ENCODE measurements around the gene WDR83. TPM values are rescaled to one million over a fixed set of nuclear protein-coding genes. Genes with fewer than 3 reads are reported as not detected.
A peak's percentile ranks its signal among the peaks of the same experiment; 100 is the strongest.
"Not testable (repeated sequence)": the region's sequence is repeated elsewhere in the genome, so short reads cannot be mapped to it uniquely, and the experiment has no call there.

The WDR83 gene
- total RNA-seq (2014; rRNA removed; shearing (Covaris generic)), result 5.8 and 7.7 TPM in 2 replicates
- 10.9 and 12.6 TPM in 2 replicates for polyA plus RNA-seq (2014; cell fraction: nucleus; rRNA removed)

- peak; percentile 43 for DNase-seq (ENCODE audit: extremely low read depth, low read depth)
Observed at GRCh38 chr19:12666265-12667048, at the start of gene WDR83, which contains the start of gene MAN2B1. Gene WDR83 (plus strand): TSS chr19:12666807. CDS start chr19:12669791, 2,984 bp downstream. Gene MAN2B1 (minus strand): TSS chr19:12666742. CDS start chr19:12666701, 41 bp downstream.

GRCh38 chr19:12617646-12618045, 49.0 kb upstream of the WDR83 start:
- no peak for DNase-seq (ENCODE audit: extremely low read depth, low read depth)

DNA sequence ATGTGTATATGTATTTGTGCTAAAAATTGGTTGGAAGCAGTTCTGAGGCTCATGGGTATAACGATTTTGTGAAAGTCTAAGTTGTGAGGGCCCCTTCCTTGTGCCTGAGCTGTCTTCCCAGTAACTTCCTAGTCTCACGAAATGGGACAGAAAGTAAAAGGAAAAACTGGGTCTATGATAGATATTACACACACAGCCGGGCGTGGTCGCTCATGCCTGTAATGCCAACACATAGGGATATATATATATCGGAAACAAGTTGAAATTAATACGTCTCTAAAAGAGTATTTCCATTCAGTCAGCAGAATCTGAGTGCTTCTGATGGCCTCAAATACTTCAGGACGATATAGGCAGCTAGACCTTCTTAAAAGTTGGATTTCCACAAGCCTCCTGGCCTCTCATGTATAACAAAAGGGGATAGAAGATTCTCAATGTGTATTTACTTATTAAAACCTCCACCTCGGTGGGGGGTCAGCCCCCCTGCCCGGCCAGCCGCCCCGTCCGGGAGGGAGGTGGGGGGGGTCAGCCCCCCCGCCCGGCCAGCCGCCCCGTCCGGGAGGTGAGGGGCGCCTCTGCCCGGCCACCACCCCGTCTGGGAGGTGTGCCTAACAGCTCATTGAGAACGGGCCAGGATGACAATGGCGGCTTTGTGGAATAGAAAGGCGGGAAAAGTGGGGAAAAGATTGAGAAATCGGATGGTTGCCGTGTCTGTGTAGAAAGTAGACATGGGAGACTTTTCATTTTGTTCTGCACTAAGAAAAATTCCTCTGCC, 45.2 kb upstream of the WDR83 start:
- not testable (repeated sequence) for DNase-seq (ENCODE audit: extremely low read depth, low read depth)

DNA sequence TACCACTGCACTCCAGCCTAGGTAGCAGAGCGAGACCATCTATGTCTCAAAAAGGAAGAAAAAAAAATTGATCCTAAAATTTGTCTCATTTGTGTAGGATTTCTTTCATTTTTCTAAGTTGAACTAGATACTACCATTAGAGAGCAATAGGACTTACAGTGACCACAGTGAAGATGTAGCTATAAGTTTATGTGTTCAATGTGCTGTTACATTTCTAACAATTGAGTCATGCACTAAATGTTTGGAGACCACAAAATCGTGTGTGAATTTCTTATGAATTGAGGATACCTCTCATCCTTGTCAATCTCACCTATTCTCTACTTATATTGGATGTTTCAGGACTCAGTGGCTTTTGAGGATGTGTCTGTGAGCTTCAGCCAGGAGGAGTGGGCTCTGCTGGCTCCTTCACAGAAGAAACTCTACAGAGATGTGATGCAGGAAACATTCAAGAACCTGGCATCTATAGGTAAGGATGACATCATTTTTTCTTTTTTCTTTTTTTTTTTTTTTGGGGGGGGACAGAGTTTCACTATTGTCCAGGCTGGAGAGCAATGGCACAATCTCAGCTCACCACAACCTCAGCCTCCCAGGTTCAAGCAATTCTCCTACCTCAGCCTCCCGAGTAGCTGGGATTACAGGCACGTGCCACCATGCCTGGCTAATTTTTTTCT, 43.1 kb upstream of the WDR83 start:
- no peak for DNase-seq (ENCODE audit: extremely low read depth, low read depth)

DNA sequence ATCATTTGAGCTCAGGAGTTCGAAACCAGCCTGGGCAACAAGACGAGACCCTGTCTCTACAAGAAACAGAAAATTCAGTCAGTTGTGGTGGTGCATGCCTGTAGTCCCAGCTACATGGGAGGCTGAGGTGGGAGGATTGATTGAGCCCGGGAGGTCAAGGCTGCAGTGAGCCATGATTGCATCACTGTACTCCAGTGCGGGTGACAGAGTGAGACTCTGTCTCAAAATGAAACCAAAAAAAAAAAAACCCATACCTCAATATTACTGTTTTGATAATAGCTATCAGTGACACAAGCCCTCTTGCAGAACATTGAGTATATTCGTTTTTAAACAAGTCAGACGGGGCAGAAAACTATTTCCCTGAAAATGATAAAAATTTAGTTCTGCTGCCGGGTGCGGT, 39.6 kb upstream of the WDR83 start:
- DNase-seq (ENCODE audit: extremely low read depth, low read depth), result no peak

GRCh38 chr19:12628040-12629022, 38.3 kb upstream of the WDR83 start:
- DNase-seq (ENCODE audit: extremely low read depth, low read depth), result no peak

DNA sequence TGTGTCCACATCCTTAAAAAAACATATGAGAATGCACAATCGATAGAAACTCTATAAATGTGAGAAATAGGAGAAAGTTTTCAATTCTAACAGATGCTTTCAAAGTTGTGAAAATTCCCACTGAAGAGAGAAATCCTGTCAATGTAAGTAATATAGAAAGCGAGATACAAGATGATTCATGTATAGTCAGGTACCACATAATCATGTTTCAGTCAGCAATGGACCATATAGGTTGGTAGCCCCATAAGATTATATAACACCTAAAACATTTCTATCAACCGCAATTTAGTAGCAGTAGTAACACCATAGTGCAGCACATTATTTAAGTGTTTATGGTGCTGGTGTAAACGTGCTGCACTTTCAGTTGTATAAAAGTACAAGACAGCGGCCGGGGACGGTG, 37.4 kb upstream of the WDR83 start:
- no peak for DNase-seq (ENCODE audit: extremely low read depth, low read depth)

GRCh38 chr19:12636631-12637030, 30.0 kb upstream of the WDR83 start:
- no peak for DNase-seq (ENCODE audit: extremely low read depth, low read depth)

- no peak for DNase-seq (ENCODE audit: extremely low read depth, low read depth)
Observed at GRCh38 chr19:12638611-12639182, 27.9 kb upstream of the WDR83 start.

DNA sequence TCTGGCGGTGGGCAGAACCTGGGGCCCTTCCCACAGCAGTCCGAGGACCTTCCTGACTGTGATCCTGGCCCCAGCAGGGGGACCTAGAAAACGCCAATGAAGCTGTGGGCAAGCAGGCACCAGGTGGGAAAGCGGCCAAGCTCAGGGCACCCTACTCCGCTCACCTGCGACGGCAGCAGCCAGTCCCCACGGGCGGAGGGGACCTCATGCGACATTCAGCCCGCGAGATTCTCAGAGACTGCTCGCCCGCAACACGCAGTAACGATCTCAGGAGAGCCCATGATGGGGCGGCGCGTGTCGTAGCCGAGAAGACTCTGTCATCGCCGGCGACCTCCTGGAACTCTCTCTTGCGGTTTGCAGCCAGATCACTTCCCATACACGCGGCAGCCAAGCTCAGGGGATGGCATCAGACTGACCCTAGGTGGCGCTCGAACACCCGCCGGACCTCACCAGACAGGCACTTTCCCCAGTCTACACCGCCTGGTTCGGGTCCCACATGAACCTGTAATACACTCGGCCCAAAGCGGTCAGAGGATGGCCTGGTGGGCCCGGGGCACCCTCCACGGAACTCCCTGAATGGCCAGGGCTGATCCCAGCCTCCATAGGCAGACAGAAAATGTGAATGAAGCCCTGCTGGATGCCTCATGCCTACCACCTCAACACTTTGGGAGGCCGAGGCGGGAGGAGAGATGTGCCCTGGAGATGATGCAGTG, 26.6 kb upstream of the WDR83 start:
- peak; percentile 29 for DNase-seq (ENCODE audit: extremely low read depth, low read depth)

DNA sequence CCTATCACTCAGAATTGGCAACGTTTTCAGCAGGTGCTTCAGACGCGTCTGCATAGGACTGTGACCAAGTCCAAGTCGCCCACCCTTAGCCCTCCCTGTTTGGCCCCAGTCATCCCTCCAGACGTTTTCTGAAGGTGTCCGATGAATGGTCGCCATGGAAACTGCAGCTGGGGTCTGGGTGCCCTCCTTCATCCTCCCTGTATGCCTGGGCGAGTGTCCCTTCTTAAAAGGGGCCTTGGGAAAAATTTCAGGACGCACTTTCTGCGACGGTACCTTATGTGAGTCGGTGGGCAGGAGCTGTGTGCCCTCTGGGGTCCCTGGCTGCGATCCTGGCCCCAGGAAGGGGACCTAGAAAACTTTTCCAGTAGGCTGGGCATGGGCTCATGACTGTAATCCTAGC, 25.2 kb upstream of the WDR83 start:
- no peak for DNase-seq (ENCODE audit: extremely low read depth, low read depth)

DNA sequence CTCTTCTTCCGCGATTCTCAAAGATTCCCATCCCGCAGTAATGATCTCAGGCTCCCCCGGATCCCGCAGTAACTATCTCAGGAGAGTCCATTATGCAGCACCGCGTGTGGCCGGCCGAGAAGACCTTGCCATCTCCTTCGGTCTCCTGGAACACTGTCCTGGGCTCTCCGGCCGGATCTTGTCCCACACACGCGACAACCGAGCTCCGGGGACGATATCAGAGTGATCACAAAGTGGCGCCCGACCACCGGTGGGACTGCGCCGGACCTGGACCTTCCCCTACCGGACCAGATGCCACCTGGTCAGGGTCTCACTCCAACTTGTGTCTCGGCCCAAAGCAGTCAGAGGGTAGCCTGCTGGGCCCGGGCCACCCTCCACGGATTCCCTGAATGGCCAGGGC, 24.1 kb upstream of the WDR83 start:
- DNase-seq (ENCODE audit: extremely low read depth, low read depth), result no peak

- not testable (repeated sequence) for DNase-seq (ENCODE audit: extremely low read depth, low read depth)
Observed at GRCh38 chr19:12643716-12644115, 22.9 kb upstream of the WDR83 start.

- DNase-seq (ENCODE audit: extremely low read depth, low read depth), result no peak
Observed at GRCh38 chr19:12646551-12646950, 20.1 kb upstream of the WDR83 start.

- DNase-seq (ENCODE audit: extremely low read depth, low read depth), result no peak
Observed at GRCh38 chr19:12647047-12647446, 19.6 kb upstream of the WDR83 start.

GRCh38 chr19:12647490-12648071, 19.0 kb upstream of the WDR83 start:
- no peak for DNase-seq (ENCODE audit: extremely low read depth, low read depth)

GRCh38 chr19:12648088-12648487, 18.5 kb upstream of the WDR83 start:
- no peak for DNase-seq (ENCODE audit: extremely low read depth, low read depth)

GRCh38 chr19:12649941-12650340, 16.7 kb upstream of the WDR83 start:
- no peak for DNase-seq (ENCODE audit: extremely low read depth, low read depth)

GRCh38 chr19:12652219-12652618, 14.4 kb upstream of the WDR83 start:
- no peak for DNase-seq (ENCODE audit: extremely low read depth, low read depth)

Data from NCI-H460 (cell line).